ENCODE results near the gene LDLRAD4. TPM values are rescaled to one million over a fixed set of nuclear protein-coding genes. Genes with fewer than 3 reads are reported as not detected.

Gene LDLRAD4
- polyA plus RNA-seq, 4 donors, result 2.7 to 17.6 (median 7.0) TPM

- Histone ChIP-seq H3K4me3 (ENCODE audit: low read depth in 1 of 3, low read length in 3 of 3) (no peak overlapping the region), H3K27me3 (ENCODE audit: control insufficient read depth in 3 of 3, insufficient read depth in 3 of 3, low read length in 3 of 3) (no peaks in the 10 kb centered on the region), H3K9me3 (ENCODE audit: control insufficient read depth in 2 of 2, insufficient read depth in 1 of 2, low read depth in 1 of 2, low read length in 1 of 2) (no peaks in the 10 kb centered on the region), H3K36me3 (ENCODE audit: control insufficient read depth in 3 of 3, insufficient read depth in 2 of 3, low read depth in 1 of 3, low read length in 3 of 3) (peaks cover 0 to 2% (median 0%) of the 10 kb centered on the region in 3 donors), H3K27ac (ENCODE audit: low read depth in 1 of 3, low read length in 2 of 3) (no peak overlapping the region), H3K4me1 (ENCODE audit: control insufficient read depth in 3 of 3, insufficient read depth in 2 of 3, low read depth in 1 of 3, low read length in 2 of 3) (peaks cover 0 to 16% (median 11%) of the 10 kb centered on the region in 3 donors)
- FAIRE-seq, result no peak
- WGBS, 3 donors, result 84 to 93% (median 91%) methylated on average over 14 of the region's 14 CpGs
- no peak for DNase-seq
These were observed 53.9 kb downstream of the LDLRAD4 start for GRCh38 chr18:13272416-13272815.

- DNase-seq (no peak), FAIRE-seq (no peak)
- H3K36me3 ChIP-seq (ENCODE audit: control insufficient read depth in 3 of 3, insufficient read depth in 2 of 3, low read depth in 1 of 3, low read length in 3 of 3), result peaks cover 0 to 2% (median under 1%) of the 10 kb centered on the region in 3 donors
- H3K4me1 ChIP-seq (ENCODE audit: control insufficient read depth in 3 of 3, insufficient read depth in 2 of 3, low read depth in 1 of 3, low read length in 2 of 3), result peaks cover 0 to 11% (median 7%) of the 10 kb centered on the region in 3 donors
- 78 to 91% (median 80%) methylated on average over 9 of the region's 9 CpGs for WGBS, 3 donors
- no peaks in the 10 kb centered on the region for H3K27me3 ChIP-seq (ENCODE audit: control insufficient read depth in 3 of 3, insufficient read depth in 3 of 3, low read length in 3 of 3)
- no peak overlapping the region for H3K4me3 ChIP-seq (ENCODE audit: low read depth in 1 of 3, low read length in 3 of 3)
- no peaks in the 10 kb centered on the region for H3K9me3 ChIP-seq (ENCODE audit: control insufficient read depth in 2 of 2, insufficient read depth in 1 of 2, low read depth in 1 of 2, low read length in 1 of 2)
- peak overlapping the region in 1 of 3 donors; percentile 8 for H3K27ac ChIP-seq (ENCODE audit: low read depth in 1 of 3, low read length in 2 of 3)
These were observed 55.2 kb downstream of the LDLRAD4 start for GRCh38 chr18:13273800-13274199.

- no peaks in the 10 kb centered on the region for H3K27me3 ChIP-seq (ENCODE audit: control insufficient read depth in 3 of 3, insufficient read depth in 3 of 3, low read length in 3 of 3)
- H3K36me3 ChIP-seq (ENCODE audit: control insufficient read depth in 3 of 3, insufficient read depth in 2 of 3, low read depth in 1 of 3, low read length in 3 of 3), result peaks cover 2 to 4% (median 2%) of the 10 kb centered on the region in 3 donors
- H3K4me3 ChIP-seq (ENCODE audit: low read depth in 1 of 3, low read length in 3 of 3), result no peak overlapping the region
- H3K4me1 ChIP-seq (ENCODE audit: control insufficient read depth in 3 of 3, insufficient read depth in 2 of 3, low read depth in 1 of 3, low read length in 2 of 3), result peaks cover 0 to 11% (median 0%) of the 10 kb centered on the region in 3 donors
- no peak for DNase-seq
- no peak overlapping the region for H3K27ac ChIP-seq (ENCODE audit: low read depth in 1 of 3, low read length in 2 of 3)
- no peaks in the 10 kb centered on the region for H3K9me3 ChIP-seq (ENCODE audit: control insufficient read depth in 2 of 2, insufficient read depth in 1 of 2, low read depth in 1 of 2, low read length in 1 of 2)
- no peak for FAIRE-seq
These were observed 56.5 kb downstream of the LDLRAD4 start for GRCh38 chr18:13275075-13275474.

GRCh38 chr18:13276530-13277520 lies 58.3 kb downstream of the LDLRAD4 start:
- no peak for DNase-seq
- peaks cover 2 to 4% (median 2%) of the 10 kb centered on the region in 3 donors for H3K36me3 ChIP-seq (ENCODE audit: control insufficient read depth in 3 of 3, insufficient read depth in 2 of 3, low read depth in 1 of 3, low read length in 3 of 3)
- no peak overlapping the region for H3K27ac ChIP-seq (ENCODE audit: low read depth in 1 of 3, low read length in 2 of 3)
- no peak overlapping the region for H3K4me3 ChIP-seq (ENCODE audit: low read depth in 1 of 3, low read length in 3 of 3)
- FAIRE-seq, result no peak
- WGBS, 3 donors, result 86 to 94% (median 90%) methylated on average over 23 of the region's 23 CpGs
- H3K27me3 ChIP-seq (ENCODE audit: control insufficient read depth in 3 of 3, insufficient read depth in 3 of 3, low read length in 3 of 3), result no peaks in the 10 kb centered on the region
- no peaks in the 10 kb centered on the region for H3K9me3 ChIP-seq (ENCODE audit: control insufficient read depth in 2 of 2, insufficient read depth in 1 of 2, low read depth in 1 of 2, low read length in 1 of 2)
- H3K4me1 ChIP-seq (ENCODE audit: control insufficient read depth in 3 of 3, insufficient read depth in 2 of 3, low read depth in 1 of 3, low read length in 2 of 3), result peaks cover 0 to 7% (median 0%) of the 10 kb centered on the region in 3 donors

GRCh38 chr18:13278062-13278630 lies 59.6 kb downstream of the LDLRAD4 start:
- H3K4me1 ChIP-seq (ENCODE audit: control insufficient read depth in 3 of 3, insufficient read depth in 2 of 3, low read depth in 1 of 3, low read length in 2 of 3), result peaks cover 0 to 2% (median 0%) of the 10 kb centered on the region in 3 donors
- 93 to 97% (median 94%) methylated on average over 10 of the region's 10 CpGs for WGBS, 3 donors
- no peaks in the 10 kb centered on the region for H3K27me3 ChIP-seq (ENCODE audit: control insufficient read depth in 3 of 3, insufficient read depth in 3 of 3, low read length in 3 of 3)
- DNase-seq (no peak), FAIRE-seq (no peak)
- peaks cover 2 to 4% (median 2%) of the 10 kb centered on the region in 3 donors for H3K36me3 ChIP-seq (ENCODE audit: control insufficient read depth in 3 of 3, insufficient read depth in 2 of 3, low read depth in 1 of 3, low read length in 3 of 3)
- H3K4me3 ChIP-seq (ENCODE audit: low read depth in 1 of 3, low read length in 3 of 3), result no peak overlapping the region
- no peak overlapping the region for H3K27ac ChIP-seq (ENCODE audit: low read depth in 1 of 3, low read length in 2 of 3)
- H3K9me3 ChIP-seq (ENCODE audit: control insufficient read depth in 2 of 2, insufficient read depth in 1 of 2, low read depth in 1 of 2, low read length in 1 of 2), result peaks cover 0 to 2% of the 10 kb centered on the region in 2 donors

- FAIRE-seq, result no peak
- no peak for DNase-seq
- peaks cover 0 to 4% (median 2%) of the 10 kb centered on the region in 3 donors for H3K36me3 ChIP-seq (ENCODE audit: control insufficient read depth in 3 of 3, insufficient read depth in 2 of 3, low read depth in 1 of 3, low read length in 3 of 3)
- 81 to 88% (median 84%) methylated on average over 22 of the region's 22 CpGs for WGBS, 3 donors
- no peak overlapping the region for H3K4me3 ChIP-seq (ENCODE audit: low read depth in 1 of 3, low read length in 3 of 3)
- no peaks in the 10 kb centered on the region for H3K4me1 ChIP-seq (ENCODE audit: control insufficient read depth in 3 of 3, insufficient read depth in 2 of 3, low read depth in 1 of 3, low read length in 2 of 3)
- no peak overlapping the region for H3K27ac ChIP-seq (ENCODE audit: low read depth in 1 of 3, low read length in 2 of 3)
- H3K27me3 ChIP-seq (ENCODE audit: control insufficient read depth in 3 of 3, insufficient read depth in 3 of 3, low read length in 3 of 3), result no peaks in the 10 kb centered on the region
- peaks cover 0 to 2% of the 10 kb centered on the region in 2 donors for H3K9me3 ChIP-seq (ENCODE audit: control insufficient read depth in 2 of 2, insufficient read depth in 1 of 2, low read depth in 1 of 2, low read length in 1 of 2)
These were observed 60.9 kb downstream of the LDLRAD4 start for GRCh38 chr18:13279181-13280069.

- Histone ChIP-seq H3K36me3 (ENCODE audit: control insufficient read depth in 3 of 3, insufficient read depth in 2 of 3, low read depth in 1 of 3, low read length in 3 of 3) (peaks cover 0 to 4% (median 2%) of the 10 kb centered on the region in 3 donors), H3K27ac (ENCODE audit: low read depth in 1 of 3, low read length in 2 of 3) (no peak overlapping the region), H3K9me3 (ENCODE audit: control insufficient read depth in 2 of 2, insufficient read depth in 1 of 2, low read depth in 1 of 2, low read length in 1 of 2) (peaks cover 0 to 2% of the 10 kb centered on the region in 2 donors), H3K27me3 (ENCODE audit: control insufficient read depth in 3 of 3, insufficient read depth in 3 of 3, low read length in 3 of 3) (no peaks in the 10 kb centered on the region), H3K4me3 (ENCODE audit: low read depth in 1 of 3, low read length in 3 of 3) (no peak overlapping the region), H3K4me1 (ENCODE audit: control insufficient read depth in 3 of 3, insufficient read depth in 2 of 3, low read depth in 1 of 3, low read length in 2 of 3) (no peaks in the 10 kb centered on the region)
- DNase-seq (no peak), FAIRE-seq (no peak)
- 77 to 92% (median 83%) methylated on average over 11 of the region's 11 CpGs for WGBS, 3 donors
These were observed 61.7 kb downstream of the LDLRAD4 start for GRCh38 chr18:13280070-13280795.

Measured in small intestine (tissue), 7 donors.